ENCODE data around the gene POP4. TPM values are rescaled to one million over a fixed set of nuclear protein-coding genes. Genes with fewer than 3 reads are reported as not detected.

The POP4 gene
- total RNA-seq, 1 donor from 2014 or later: 37.9 TPM

GRCh38 chr19:29660835-29661234 lies 54.8 kb downstream of the POP4 start:
- TF ChIP-seq CTCF (IDR thresholded peaks at IDR 0.05; ENCODE audit: partially characterized antibody, unreplicated experiment): no peak
- no peak for DNase-seq
- Mint-ChIP-seq H3K27ac (ENCODE audit: unreplicated experiment) (no peak overlapping the region), H3K9me3 (ENCODE audit: unreplicated experiment) (no peaks in the 10 kb centered on the region), H3K27me3 (ENCODE audit: unreplicated experiment) (peaks cover 9% of the 10 kb centered on the region), H3K4me1 (ENCODE audit: low read depth, unreplicated experiment) (no peaks in the 10 kb centered on the region), H3K36me3 (ENCODE audit: unreplicated experiment) (no peaks in the 10 kb centered on the region), H3K4me3 (ENCODE audit: unreplicated experiment) (no peak overlapping the region)

GRCh38 chr19:29662278-29662603 lies 56.2 kb downstream of the POP4 start:
- Mint-ChIP-seq H3K27ac (ENCODE audit: unreplicated experiment) (no peak overlapping the region), H3K36me3 (ENCODE audit: unreplicated experiment) (no peaks in the 10 kb centered on the region), H3K4me3 (ENCODE audit: unreplicated experiment) (no peak overlapping the region), H3K4me1 (ENCODE audit: low read depth, unreplicated experiment) (no peaks in the 10 kb centered on the region), H3K27me3 (ENCODE audit: unreplicated experiment) (peaks cover 14% of the 10 kb centered on the region), H3K9me3 (ENCODE audit: unreplicated experiment) (no peaks in the 10 kb centered on the region)
- no peak for TF ChIP-seq CTCF (IDR thresholded peaks at IDR 0.05; ENCODE audit: partially characterized antibody, unreplicated experiment)
- no peak for DNase-seq

- H3K27ac Mint-ChIP-seq (ENCODE audit: unreplicated experiment): no peak overlapping the region
- no peaks in the 10 kb centered on the region for H3K36me3 Mint-ChIP-seq (ENCODE audit: unreplicated experiment)
- TF ChIP-seq CTCF (IDR thresholded peaks at IDR 0.05; ENCODE audit: partially characterized antibody, unreplicated experiment): no peak
- H3K27me3 Mint-ChIP-seq (ENCODE audit: unreplicated experiment): peaks cover 14% of the 10 kb centered on the region
- H3K4me1 Mint-ChIP-seq (ENCODE audit: low read depth, unreplicated experiment): no peaks in the 10 kb centered on the region
- DNase-seq: no peak
- H3K4me3 Mint-ChIP-seq (ENCODE audit: unreplicated experiment): no peak overlapping the region
- no peaks in the 10 kb centered on the region for H3K9me3 Mint-ChIP-seq (ENCODE audit: unreplicated experiment)
Measured at GRCh38 chr19:29662604-29663404, 56.7 kb downstream of the POP4 start.

GRCh38 chr19:29663861-29664752 lies 58.0 kb downstream of the POP4 start:
- DNase-seq: no peak
- no peaks in the 10 kb centered on the region for H3K36me3 Mint-ChIP-seq (ENCODE audit: unreplicated experiment)
- H3K4me1 Mint-ChIP-seq (ENCODE audit: low read depth, unreplicated experiment): no peaks in the 10 kb centered on the region
- no peaks in the 10 kb centered on the region for H3K9me3 Mint-ChIP-seq (ENCODE audit: unreplicated experiment)
- H3K27ac Mint-ChIP-seq (ENCODE audit: unreplicated experiment): no peak overlapping the region
- H3K4me3 Mint-ChIP-seq (ENCODE audit: unreplicated experiment): peak overlapping the region; percentile 74
- peaks cover 11% of the 10 kb centered on the region for H3K27me3 Mint-ChIP-seq (ENCODE audit: unreplicated experiment)
- no peak for TF ChIP-seq CTCF (IDR thresholded peaks at IDR 0.05; ENCODE audit: partially characterized antibody, unreplicated experiment)
